Naive thymus-derived CD4-positive, alpha-beta T cell (primary cell): ENCODE data around the gene N4BP3. TPM values are rescaled to one million over a fixed set of nuclear protein-coding genes. Genes with fewer than 3 reads are reported as not detected.

Experiments
- ATAC-seq: fragments of 150-1000 bp; cut with Tn5 transposase; 2 replicates; pipeline ENCODE4 v1.10.0; 2021; ENCODE audit warnings: mild to moderate bottlenecking, moderate library complexity
- CTCF ChIA-PET: fragments of 350-600 bp; sonication (Branson Sonifier 250); formaldehyde crosslinking; loops from one replicate; lab custom pipeline; 2021; ENCODE audit warnings: antibody characterized with exemption; lab: Charles Lee
- POLR2A ChIA-PET: fragments of 350-600 bp; sonication (Branson Sonifier 250); formaldehyde crosslinking; loops from one replicate; lab custom pipeline; 2021; ENCODE audit warnings: antibody characterized with exemption, inconsistent platforms; lab: Charles Lee
- DNase-seq, 9 donors: peaks; one replicate each; pipeline versions ENCODE4 v3.0.0 to v3.0.0-alpha.2; 2020 to 2022; ENCODE audit warnings: mixed read lengths in 1 of 9
- H3K27ac ChIP-seq: one replicate; pipeline ENCODE4 v1.7.0; 2013; ENCODE audit warnings: mild to moderate bottlenecking, low read depth, low read length, moderate library complexity
- H3K27me3 ChIP-seq, 2 donors: one replicate each; pipeline ENCODE4 v1.7.0; 2013; ENCODE audit warnings: low read length in 2 of 2, mild to moderate bottlenecking in 2 of 2, moderate library complexity in 2 of 2; ENCODE audit not compliant: control insufficient read depth in 2 of 2, insufficient read depth in 2 of 2
- H3K36me3 ChIP-seq, 3 experiments: 1 replicate in 2 of 3; 2 replicates in 1 of 3; pipeline ENCODE4 v1.7.0; 2013; ENCODE audit warnings: low read length in 3 of 3, mild to moderate bottlenecking in 3 of 3, moderate library complexity in 1 of 3; ENCODE audit not compliant: insufficient read depth in 3 of 3, control insufficient read depth in 2 of 3
- H3K4me1 ChIP-seq, 2 donors: one replicate each; pipeline ENCODE4 v1.7.0; 2013; ENCODE audit warnings: low read length in 2 of 2, mild to moderate bottlenecking in 2 of 2, moderate library complexity in 1 of 2; ENCODE audit not compliant: control insufficient read depth in 2 of 2, insufficient read depth in 2 of 2
- H3K4me3 ChIP-seq: 2 replicates; pipeline ENCODE4 v1.7.0; 2013; ENCODE audit warnings: mild to moderate bottlenecking, low read length
- H3K9me3 ChIP-seq, 3 experiments: 1 replicate in 2 of 3; 2 replicates in 1 of 3; pipeline ENCODE4 v1.7.0; 2013; ENCODE audit warnings: low read length in 3 of 3; ENCODE audit not compliant: control insufficient read depth in 2 of 3
- H3K27ac Mint-ChIP-seq, 9 donors: one replicate each; pipeline ENCODE4 v1.8.0; 2020 to 2022; ENCODE audit warnings: mixed read lengths in 9 of 9, mild to moderate bottlenecking in 8 of 9, moderate library complexity in 5 of 9, inconsistent platforms in 2 of 9
- H3K27me3 Mint-ChIP-seq, 5 donors: one replicate each; pipeline ENCODE4 v1.8.0; 2021 to 2022; ENCODE audit warnings: mixed read lengths in 5 of 5, mild to moderate bottlenecking in 1 of 5
- H3K36me3 Mint-ChIP-seq, 5 donors: one replicate each; pipeline ENCODE4 v1.8.0; 2020 to 2022; ENCODE audit warnings: mixed read lengths in 5 of 5, mild to moderate bottlenecking in 3 of 5, inconsistent platforms in 1 of 5
- H3K4me1 Mint-ChIP-seq, 7 donors: one replicate each; pipeline ENCODE4 v1.8.0; 2020 to 2022; ENCODE audit warnings: mixed read lengths in 7 of 7, mild to moderate bottlenecking in 3 of 7, inconsistent platforms in 1 of 7
- H3K4me3 Mint-ChIP-seq, 10 donors: one replicate each; pipeline ENCODE4 v1.8.0; 2020 to 2022; ENCODE audit warnings: mild to moderate bottlenecking in 10 of 10, mixed read lengths in 10 of 10, moderate library complexity in 6 of 10, inconsistent platforms in 2 of 10
- H3K9me3 Mint-ChIP-seq, 11 donors: one replicate each; pipeline ENCODE4 v1.8.0; 2020 to 2022; ENCODE audit warnings: mixed read lengths in 11 of 11, mild to moderate bottlenecking in 4 of 11, inconsistent platforms in 1 of 11, moderate library complexity in 1 of 11
- intact Hi-C, 2 donors: fragments of 100-400 bp; cut with micrococcal nuclease; formaldehyde crosslinking; loops; one replicate each; pipeline ENCODE4 v1.15.1; 2023
- polyA plus RNA-seq, 2 donors: library from polyadenylated mRNA; unstranded; fragments of 300-500 nt; fragmentation: Illumina TruSeq; gene quantifications; one replicate each; pipeline ENCODE4 v1.2.3, GENCODE V29; 2021
- total RNA-seq, 6 experiments: library from RNA in 5 of 6; stranded (reverse) in 5 of 6; gene quantifications; 1 replicate in 5 of 6; 2 replicates in 1 of 6; pipeline ENCODE4 v1.2.3 and lab custom pipeline; 2021 to 2026

The N4BP3 gene
- total RNA-seq (1 to 10 TPM in 3 of 5 experiments, under 1 TPM in 2; 0.79 to 3.5 (median 2.1) TPM), polyA plus RNA-seq (1 to 10 TPM in 1 of 2 donors, under 1 TPM in 1; 0.19 to 1.1 TPM), total RNA-seq (lab: John Stamatoyannopoulos, UW) (11.6 reads per million, percentile 39 among the genes with 10 or more reads in this experiment)

DNA sequence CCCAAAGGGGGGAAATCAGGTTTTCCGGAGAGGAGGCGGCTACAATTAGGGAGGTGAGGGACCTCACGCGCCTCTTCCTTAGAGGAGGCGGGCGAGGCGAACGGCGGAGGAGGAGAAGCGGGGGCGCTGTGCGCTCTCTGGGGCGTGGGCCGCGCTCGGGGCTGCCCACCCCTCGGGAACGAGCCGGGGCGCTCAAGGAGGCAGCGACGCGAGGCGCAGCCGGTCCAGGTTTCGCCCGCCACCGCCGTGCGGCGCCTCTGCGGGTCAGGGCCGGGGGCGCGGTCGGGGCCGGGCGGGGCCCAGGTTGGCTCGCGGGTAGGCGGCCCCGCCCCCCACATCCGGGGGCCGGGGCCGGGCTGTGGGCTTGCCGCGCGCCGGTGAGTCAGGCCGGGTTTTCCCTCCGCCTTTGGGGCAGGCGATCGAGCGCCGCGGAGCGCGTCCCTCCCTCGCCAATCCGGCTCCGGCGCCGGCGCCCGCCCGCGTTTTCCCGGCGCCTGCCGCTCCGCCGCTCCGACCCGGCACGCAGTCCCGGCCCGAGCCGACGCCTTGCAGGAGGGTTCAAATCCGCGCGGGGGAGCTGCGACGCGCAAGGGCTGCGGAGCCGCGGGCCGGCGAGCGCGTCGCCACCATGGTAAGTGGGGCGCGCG, at the start of gene N4BP3:
TSS of gene N4BP3 (plus strand) at position 392 of the 647 bp plus-strand sequence. CDS start 6,052 bp downstream, outside the sequence.
- ATAC-seq = peak; percentile 73
- H3K9me3 Mint-ChIP-seq = no peaks in the 10 kb centered on the region
- Histone ChIP-seq H3K4me3 (peak within 1 kb of the TSS; percentile 50), H3K4me1 (peaks cover 38 to 43% of the 10 kb centered on the region in 2 donors), H3K27ac (no peak within 1 kb of the TSS), H3K27me3 (no peaks in the 10 kb centered on the region), H3K36me3 (no peaks in the 10 kb centered on the region), H3K9me3 (no peaks in the 10 kb centered on the region)
- intact Hi-C loops = loop anchor here (1.0 to 5.0 kb wide), 6 partner anchors 8 to 92 kb away; partner anchors contain the start of genes NHP2 (in 2 of the 2) and HNRNPAB (in 1 of the 2)
- H3K27me3 Mint-ChIP-seq = peaks cover 0 to 46% (median 8%) of the 10 kb centered on the region in 5 donors
- peak; percentile 31 to 89 (median 56) for DNase-seq
- H3K36me3 Mint-ChIP-seq = peaks cover 0 to 8% (median 0%) of the 10 kb centered on the region in 5 donors
- H3K4me1 Mint-ChIP-seq = peaks cover 20 to 43% (median 34%) of the 10 kb centered on the region in 7 donors
- CTCF ChIA-PET = no interaction called here
- peak within 1 kb of the TSS in 6 of 9 donors; percentile 10 to 81 (median 68) for H3K27ac Mint-ChIP-seq
- POLR2A ChIA-PET = interaction anchor here (1.7 kb wide), 1 partner anchor 10 kb away, joined by 3 read pairs; no protein-coding TSS in a partner anchor
- peak within 1 kb of the TSS; percentile 82 to 96 (median 87) for H3K4me3 Mint-ChIP-seq

- H3K4me3 ChIP-seq = no peak overlapping the region
- intact Hi-C loops = loop anchor here in 1 of 2 donors (10.0 kb wide), 1 partner anchor 173 kb away; no protein-coding TSS in a partner anchor
- H3K4me1 Mint-ChIP-seq = peaks cover 0 to 10% (median 5%) of the 10 kb centered on the region in 7 donors
- H3K27me3 ChIP-seq = no peaks in the 10 kb centered on the region
- no peaks in the 10 kb centered on the region for H3K9me3 ChIP-seq
- no peaks in the 10 kb centered on the region for H3K36me3 ChIP-seq
- DNase-seq = no peak
- CTCF ChIA-PET = interaction anchor here (0.6 to 0.9 kb wide), 3 partner anchors 8 to 92 kb away, joined by 3 read pairs; no protein-coding TSS in a partner anchor
- no peaks in the 10 kb centered on the region for H3K4me1 ChIP-seq
- no peaks in the 10 kb centered on the region for H3K9me3 Mint-ChIP-seq
- H3K36me3 Mint-ChIP-seq = no peaks in the 10 kb centered on the region
- H3K27ac Mint-ChIP-seq = no peak overlapping the region
- no peak for ATAC-seq
- no peak overlapping the region for H3K4me3 Mint-ChIP-seq
- H3K27me3 Mint-ChIP-seq = peaks cover 0 to 7% (median 0%) of the 10 kb centered on the region in 5 donors
- POLR2A ChIA-PET = no interaction called here
- H3K27ac ChIP-seq = no peak overlapping the region
Measured at GRCh38 chr5:178067755-178068154, 45.6 kb upstream of the N4BP3 start.

GRCh38 chr5:178068293-178068692, 45.0 kb upstream of the N4BP3 start:
- POLR2A ChIA-PET = no interaction called here
- H3K4me1 Mint-ChIP-seq = peaks cover 0 to 10% (median 5%) of the 10 kb centered on the region in 7 donors
- Histone ChIP-seq H3K36me3 (no peaks in the 10 kb centered on the region), H3K27me3 (no peaks in the 10 kb centered on the region), H3K9me3 (no peaks in the 10 kb centered on the region), H3K4me3 (no peak overlapping the region), H3K4me1 (no peaks in the 10 kb centered on the region), H3K27ac (no peak overlapping the region)
- peak overlapping the region in 2 of 10 donors; percentile 19 to 37 for H3K4me3 Mint-ChIP-seq
- CTCF ChIA-PET = interaction anchor here (0.6 to 0.7 kb wide), 2 partner anchors 35 to 94 kb away, joined by 3 read pairs; no protein-coding TSS in a partner anchor
- H3K36me3 Mint-ChIP-seq = no peaks in the 10 kb centered on the region
- DNase-seq = no peak
- intact Hi-C loops = loop anchor here in 1 of 2 donors (10.0 kb wide), 1 partner anchor 173 kb away; no protein-coding TSS in a partner anchor
- peak overlapping the region in 2 of 9 donors; percentile 20 to 42 for H3K27ac Mint-ChIP-seq
- no peaks in the 10 kb centered on the region for H3K9me3 Mint-ChIP-seq
- ATAC-seq = no peak
- peaks cover 0 to 7% (median 0%) of the 10 kb centered on the region in 5 donors for H3K27me3 Mint-ChIP-seq

- H3K4me1 Mint-ChIP-seq = peaks cover 0 to 10% (median 5%) of the 10 kb centered on the region in 7 donors
Measured at GRCh38 chr5:178069909-178070308, 43.4 kb upstream of the N4BP3 start.

DNA sequence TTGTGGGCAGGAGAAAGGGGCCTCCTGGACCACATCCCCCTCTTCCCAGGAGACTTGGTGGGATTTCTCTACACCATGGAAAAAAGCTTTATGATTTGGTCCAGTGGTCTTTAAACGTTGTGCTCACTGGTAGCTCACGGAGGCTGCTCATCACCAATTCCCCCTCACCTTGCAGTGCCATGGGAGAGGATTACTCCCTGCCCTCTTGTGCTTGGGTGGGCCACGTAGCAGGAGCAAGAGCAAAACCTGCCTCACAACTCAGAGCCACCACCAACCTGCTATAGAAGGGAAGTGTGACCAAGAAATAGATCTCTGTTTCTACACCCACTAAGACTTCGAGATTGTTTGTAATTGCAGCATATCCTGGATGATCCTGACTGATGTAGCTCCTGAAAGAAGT, 42.2 kb upstream of the N4BP3 start:
- peaks cover 0 to 14% (median 4%) of the 10 kb centered on the region in 5 donors for H3K27me3 Mint-ChIP-seq
- no peak overlapping the region for H3K27ac Mint-ChIP-seq
- no peak overlapping the region for H3K27ac ChIP-seq
- DNase-seq = no peak
- no peaks in the 10 kb centered on the region for H3K36me3 Mint-ChIP-seq
- peaks cover 3 to 14% (median 8%) of the 10 kb centered on the region in 7 donors for H3K4me1 Mint-ChIP-seq
- CTCF ChIA-PET = interaction anchor here (0.7 to 1.1 kb wide), 2 partner anchors 70 to 80 kb away, joined by 3 read pairs; no protein-coding TSS in a partner anchor
- no peaks in the 10 kb centered on the region for H3K9me3 Mint-ChIP-seq
- ATAC-seq = no peak
- H3K4me3 ChIP-seq = no peak overlapping the region
- H3K4me1 ChIP-seq = peaks cover 0 to 3% of the 10 kb centered on the region in 2 donors
- intact Hi-C loops = no loop called here
- POLR2A ChIA-PET = no interaction called here
- H3K4me3 Mint-ChIP-seq = no peak overlapping the region
- H3K36me3 ChIP-seq = no peaks in the 10 kb centered on the region
- no peaks in the 10 kb centered on the region for H3K27me3 ChIP-seq
- no peaks in the 10 kb centered on the region for H3K9me3 ChIP-seq

More at GRCh38 chr5:178069909-178070308, 43.4 kb upstream of the N4BP3 start:
- no peak overlapping the region for H3K4me3 Mint-ChIP-seq
- intact Hi-C loops = loop anchor here in 1 of 2 donors (10.0 kb wide), 1 partner anchor 175 kb away; no protein-coding TSS in a partner anchor
- Histone ChIP-seq H3K27ac (no peak overlapping the region), H3K4me3 (no peak overlapping the region), H3K4me1 (no peaks in the 10 kb centered on the region), H3K27me3 (no peaks in the 10 kb centered on the region), H3K9me3 (no peaks in the 10 kb centered on the region), H3K36me3 (no peaks in the 10 kb centered on the region)
- H3K9me3 Mint-ChIP-seq = no peaks in the 10 kb centered on the region
- no peaks in the 10 kb centered on the region for H3K36me3 Mint-ChIP-seq
- ATAC-seq (peak; percentile 63), DNase-seq (peak in 3 of 9 donors; percentile 19 to 32 (median 26))
- ChIA-PET CTCF (no interaction called here), POLR2A (no interaction called here)
- H3K27ac Mint-ChIP-seq = no peak overlapping the region
- H3K27me3 Mint-ChIP-seq = peaks cover 0 to 12% (median 2%) of the 10 kb centered on the region in 5 donors

GRCh38 chr5:178072749-178073148, 40.6 kb upstream of the N4BP3 start:
- peaks cover 0 to 4% of the 10 kb centered on the region in 2 donors for H3K4me1 ChIP-seq
- ChIA-PET CTCF (interaction anchor here (6.8 kb wide), 1 partner anchor 73 kb away, joined by 117 read pairs; no protein-coding TSS in a partner anchor), POLR2A (no interaction called here)
- H3K36me3 ChIP-seq = no peaks in the 10 kb centered on the region
- H3K9me3 Mint-ChIP-seq = no peaks in the 10 kb centered on the region
- H3K4me1 Mint-ChIP-seq = peaks cover 3 to 14% (median 8%) of the 10 kb centered on the region in 7 donors
- no peaks in the 10 kb centered on the region for H3K27me3 ChIP-seq
- no peaks in the 10 kb centered on the region for H3K36me3 Mint-ChIP-seq
- H3K9me3 ChIP-seq = no peaks in the 10 kb centered on the region
- H3K4me3 ChIP-seq = no peak overlapping the region
- intact Hi-C loops = no loop called here
- no peak overlapping the region for H3K4me3 Mint-ChIP-seq
- ATAC-seq (no peak), DNase-seq (no peak)
- no peak overlapping the region for H3K27ac Mint-ChIP-seq
- H3K27ac ChIP-seq = no peak overlapping the region
- peaks cover 0 to 17% (median 3%) of the 10 kb centered on the region in 5 donors for H3K27me3 Mint-ChIP-seq
